ENCODE results near the gene HAS3.
"Not testable (repeated sequence)": the region's sequence is repeated elsewhere in the genome, so short reads cannot be mapped to it uniquely, and the experiment has no call there.

HAS3 gene

DNA sequence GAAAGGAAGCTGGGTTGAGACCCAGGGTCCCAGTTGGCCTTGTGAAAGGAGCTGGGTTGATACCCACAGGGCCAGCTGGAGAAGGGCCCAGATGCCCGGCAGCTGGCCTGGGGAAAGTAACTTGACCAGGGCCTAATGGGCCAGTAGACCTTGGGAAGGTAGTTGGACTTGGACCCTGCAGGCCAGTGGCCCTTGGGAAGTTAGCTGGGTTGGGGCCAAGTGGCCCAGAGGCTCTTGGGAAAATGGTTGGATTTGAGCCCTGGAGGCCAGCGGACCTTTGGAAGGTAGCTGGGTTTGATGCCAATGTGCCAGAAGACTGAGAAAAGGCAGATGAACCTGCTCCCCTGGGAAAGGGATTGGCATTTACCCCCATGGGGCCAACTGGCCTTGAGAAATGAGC, 13.5 kb downstream of the HAS3 start:
- no peak for DNase-seq

DNA sequence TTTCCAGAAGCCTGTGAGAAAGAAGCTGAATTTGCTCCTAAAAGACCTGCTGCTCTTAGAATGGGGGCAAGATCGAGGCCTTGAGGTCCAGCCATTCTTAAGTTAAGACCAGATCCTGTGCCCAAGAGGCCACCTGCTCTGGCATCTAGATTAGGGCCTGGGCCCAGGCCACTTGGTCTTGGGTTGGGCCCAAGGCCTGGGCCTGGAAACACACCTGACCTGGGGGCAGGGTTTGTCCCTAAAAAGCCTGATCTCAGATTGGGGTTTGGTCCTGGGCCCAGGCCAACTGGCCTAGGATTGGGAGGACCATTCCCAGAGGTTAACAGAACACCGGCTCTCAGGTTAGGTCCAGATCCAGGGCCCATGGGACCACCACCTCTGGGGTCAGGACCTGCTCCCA, 14.1 kb downstream of the HAS3 start:
- no peak for DNase-seq

DNA sequence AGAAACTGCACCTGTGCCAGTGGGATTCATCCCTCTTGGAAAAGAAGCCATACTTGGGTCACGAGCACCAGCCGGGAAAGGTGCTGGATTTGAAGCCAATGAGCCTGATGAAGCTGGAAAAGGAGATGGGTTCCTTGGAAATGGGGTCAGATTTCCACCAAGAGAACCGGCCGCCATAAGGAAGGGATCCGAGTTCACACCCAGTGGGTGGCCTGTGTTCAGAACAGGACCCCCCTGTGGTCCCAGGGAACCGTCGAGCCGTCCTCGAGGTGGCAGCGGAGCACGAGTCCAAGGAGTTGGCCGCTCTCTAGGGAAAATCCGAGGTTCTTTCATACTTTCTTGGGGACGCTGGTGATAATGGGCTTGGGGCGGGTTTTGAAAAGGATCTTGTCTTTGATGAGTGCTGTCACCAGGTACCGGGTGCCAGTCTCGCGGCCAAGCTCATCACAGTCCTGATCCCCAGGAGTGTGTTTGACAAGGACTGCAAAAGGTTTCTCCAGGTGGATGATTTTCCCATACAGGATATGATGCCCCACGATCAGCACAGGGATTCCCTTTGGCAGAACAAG, 14.7 kb downstream of the HAS3 start:
- no peak for DNase-seq

DNA sequence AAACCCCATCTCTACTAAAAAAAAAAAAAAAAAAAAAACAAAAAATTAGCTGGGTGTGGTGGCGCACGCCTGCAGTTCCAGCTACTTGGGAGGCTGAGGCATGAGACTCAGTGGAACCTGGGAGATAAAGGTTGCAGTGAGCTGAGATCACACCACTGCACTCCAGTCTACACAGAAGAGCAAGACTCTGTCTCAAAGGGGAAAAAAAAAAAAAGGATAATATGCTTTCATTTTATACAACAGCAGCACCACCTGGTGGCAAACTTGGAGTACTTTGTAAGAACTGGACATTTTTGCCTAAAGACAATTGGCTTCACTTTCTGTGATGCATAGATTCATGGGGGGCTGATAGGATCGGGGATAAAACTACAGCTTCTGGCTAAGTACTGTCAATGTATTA, 18.5 kb downstream of the HAS3 start:
- peak; percentile 62 for DNase-seq

DNA sequence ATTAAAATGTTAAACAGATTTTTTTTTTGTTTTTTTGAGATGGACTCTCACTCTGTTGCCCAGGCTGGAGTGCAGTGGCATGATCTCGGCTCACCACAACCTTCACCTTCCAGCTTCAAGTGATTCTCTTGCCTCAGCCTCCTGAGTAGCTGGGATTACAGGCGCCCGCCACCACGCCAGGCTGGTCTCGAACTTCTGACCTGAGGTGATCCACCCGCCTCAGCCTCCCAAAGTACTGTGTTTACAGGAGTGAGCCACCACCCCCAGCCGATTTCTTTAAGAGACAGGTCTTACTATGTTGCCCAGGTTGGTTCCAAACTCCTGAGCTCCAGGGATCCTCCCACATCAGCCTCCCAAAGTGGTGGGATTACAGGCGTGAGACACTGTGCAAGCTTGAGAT, 19.0 kb downstream of the HAS3 start:
- DNase-seq = not testable (repeated sequence)

DNA sequence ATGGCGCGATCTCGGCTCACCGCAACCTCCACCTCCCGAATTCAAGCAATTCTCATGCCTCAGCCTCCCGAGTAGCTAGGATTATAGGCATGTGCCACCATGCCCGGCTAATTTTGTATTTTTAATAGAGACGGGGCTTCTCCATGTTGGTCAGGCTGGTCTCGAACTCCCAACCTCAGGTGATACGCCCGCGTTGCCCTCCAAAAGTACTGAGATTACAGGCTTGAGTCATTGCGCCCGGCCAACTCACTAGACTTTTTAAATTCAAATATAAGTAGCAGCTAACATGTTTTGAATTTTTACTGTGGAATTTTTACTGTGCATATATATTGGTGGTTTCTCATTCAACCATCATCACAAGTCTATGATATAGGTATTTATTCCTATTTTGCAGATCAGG, 19.5 kb downstream of the HAS3 start:
- not testable (repeated sequence) for DNase-seq

DNA sequence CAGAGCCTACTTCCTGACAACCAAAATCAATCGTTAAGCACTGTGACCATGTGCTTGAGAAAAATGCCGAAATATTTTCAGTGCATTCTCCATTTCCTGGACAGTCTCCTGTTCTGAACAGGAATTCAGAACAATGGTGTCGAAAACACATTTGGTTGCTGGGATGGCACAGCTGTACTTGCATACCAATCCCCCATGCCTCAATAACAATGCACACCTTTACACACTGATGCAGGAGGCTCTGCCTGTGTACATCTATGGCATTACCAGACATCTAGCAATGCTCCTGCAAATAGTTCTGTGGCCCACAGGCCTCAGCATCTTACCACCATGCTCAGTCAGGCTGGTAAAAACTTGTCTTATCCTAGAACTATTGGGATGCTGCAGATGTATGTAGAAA, 20.8 kb downstream of the HAS3 start:
- no peak for DNase-seq

DNA sequence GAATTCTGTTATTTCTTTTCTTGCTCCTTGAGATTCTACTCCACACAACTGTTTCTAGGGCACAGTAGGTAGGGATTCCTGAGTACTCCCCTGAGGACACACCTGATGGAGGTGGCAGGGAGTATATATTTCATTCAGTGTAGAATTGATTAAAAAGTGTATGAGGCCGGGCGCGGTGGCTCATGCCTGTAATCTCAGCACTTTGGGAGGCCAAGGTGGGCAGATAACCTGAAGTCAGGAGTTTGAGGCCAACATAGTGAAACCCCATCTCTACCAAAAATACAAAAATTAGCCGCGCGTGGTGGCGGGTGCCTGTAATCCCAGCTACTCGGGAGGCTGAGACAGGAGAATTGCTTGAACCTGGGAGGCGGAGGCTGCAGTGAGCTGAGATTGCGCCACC, 21.3 kb downstream of the HAS3 start:
- not testable (repeated sequence) for DNase-seq

DNA sequence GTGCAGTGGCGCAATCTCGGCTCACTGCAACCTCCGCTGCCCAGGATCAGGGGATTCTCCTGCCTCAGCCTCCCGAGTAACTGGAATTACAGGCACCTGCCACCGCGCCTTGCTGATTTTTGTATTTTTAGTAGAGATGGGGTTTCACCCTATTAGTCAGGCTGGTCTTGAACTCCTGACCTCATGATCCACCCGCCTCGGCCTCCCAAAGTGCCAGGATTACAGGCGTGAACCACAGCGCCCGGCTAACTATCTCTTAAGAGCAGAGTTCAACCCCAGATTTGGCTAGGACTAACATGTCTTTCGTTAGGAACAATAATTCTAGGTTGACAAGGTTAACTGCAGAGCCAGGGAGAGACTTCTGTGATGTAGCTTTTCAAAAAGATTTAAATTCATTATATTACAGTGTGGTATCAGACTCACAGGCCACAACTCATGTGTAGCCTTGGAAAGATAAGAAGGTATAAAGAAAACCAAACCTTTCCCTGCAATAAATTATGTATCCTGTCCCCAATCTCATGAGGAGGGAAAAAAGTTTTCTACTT, 22.6 kb downstream of the HAS3 start:
- DNase-seq = no peak

DNA sequence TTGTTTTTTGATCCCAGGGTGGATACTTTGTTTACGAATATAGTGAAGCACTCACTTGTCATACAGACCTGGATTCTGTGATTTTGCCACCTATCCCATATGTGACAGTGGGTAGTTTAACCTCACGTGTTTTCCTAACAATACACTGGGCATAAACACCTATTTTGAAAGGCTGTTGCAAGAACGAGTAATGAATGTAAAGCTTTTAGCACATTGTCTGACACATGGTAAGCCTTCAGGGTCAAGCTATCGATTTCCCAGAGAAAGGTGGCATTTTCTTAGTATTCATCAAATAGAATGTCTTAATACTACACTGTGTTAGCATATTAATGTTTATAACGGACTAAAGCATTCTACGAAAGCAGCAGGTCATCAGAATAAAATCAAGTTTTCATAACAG, 25.0 kb downstream of the HAS3 start:
- no peak for DNase-seq

DNA sequence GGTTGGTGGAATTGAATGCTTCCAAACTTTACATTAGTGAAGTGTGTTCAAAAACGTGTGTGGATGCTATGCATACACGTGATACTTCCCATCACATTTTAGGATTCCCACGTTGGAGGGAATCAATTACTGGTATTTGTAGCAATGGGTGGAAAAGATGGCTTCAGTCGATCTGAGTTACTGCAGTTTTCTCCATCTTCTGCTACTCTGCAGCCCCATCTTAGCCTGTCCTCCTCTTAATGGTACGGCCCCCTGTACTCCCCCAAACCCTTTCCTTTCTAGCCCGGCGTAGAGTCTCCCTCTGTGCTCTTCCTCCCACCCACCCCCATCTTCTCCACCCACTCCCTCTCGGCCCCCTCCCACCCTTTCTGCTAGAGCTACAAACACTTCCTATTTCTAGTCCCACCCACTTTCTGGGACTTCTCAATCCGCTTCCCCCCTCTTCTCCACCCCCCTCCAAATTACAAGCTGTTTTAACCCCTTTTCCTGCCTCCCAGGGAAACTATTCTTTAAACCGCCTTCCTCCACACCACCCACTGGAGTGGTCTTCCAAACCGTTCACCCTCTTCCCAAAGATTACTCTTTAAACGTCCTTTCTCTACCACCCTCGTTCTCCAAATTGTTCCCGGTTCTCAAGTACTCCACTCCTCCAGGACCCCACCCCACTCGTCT, 25.9 kb downstream of the HAS3 start:
- no peak for DNase-seq

DNA sequence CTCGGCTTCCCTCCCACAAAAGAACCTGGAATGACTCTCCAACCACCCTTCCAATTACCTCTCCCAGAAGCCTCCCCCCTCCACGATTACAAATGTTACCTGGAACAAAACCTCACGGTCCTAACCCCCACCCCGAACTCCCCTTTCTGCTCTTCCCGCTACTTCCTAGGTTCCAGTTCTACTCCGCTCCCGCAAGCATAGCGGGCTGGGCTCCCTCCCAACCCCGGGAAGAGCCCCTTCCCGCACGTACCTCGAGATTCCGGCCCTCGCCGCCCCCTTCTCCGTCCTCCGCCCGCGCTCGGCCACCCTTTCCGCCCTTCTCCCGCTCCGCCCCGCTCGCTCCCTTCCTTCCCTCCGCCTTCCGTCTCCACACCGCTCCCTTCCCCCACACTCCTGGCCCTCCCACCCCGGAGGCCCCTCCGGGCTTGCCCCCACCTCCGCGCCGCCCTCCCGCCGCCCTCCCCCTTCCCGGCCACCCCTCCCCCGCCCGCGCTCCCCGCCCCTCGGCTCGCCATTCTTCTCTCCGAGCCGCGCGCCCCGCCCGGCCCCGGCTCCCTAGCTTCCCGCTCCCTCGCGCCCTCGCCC, 26.5 kb downstream of the HAS3 start:
- DNase-seq = peak; percentile 80

DNA sequence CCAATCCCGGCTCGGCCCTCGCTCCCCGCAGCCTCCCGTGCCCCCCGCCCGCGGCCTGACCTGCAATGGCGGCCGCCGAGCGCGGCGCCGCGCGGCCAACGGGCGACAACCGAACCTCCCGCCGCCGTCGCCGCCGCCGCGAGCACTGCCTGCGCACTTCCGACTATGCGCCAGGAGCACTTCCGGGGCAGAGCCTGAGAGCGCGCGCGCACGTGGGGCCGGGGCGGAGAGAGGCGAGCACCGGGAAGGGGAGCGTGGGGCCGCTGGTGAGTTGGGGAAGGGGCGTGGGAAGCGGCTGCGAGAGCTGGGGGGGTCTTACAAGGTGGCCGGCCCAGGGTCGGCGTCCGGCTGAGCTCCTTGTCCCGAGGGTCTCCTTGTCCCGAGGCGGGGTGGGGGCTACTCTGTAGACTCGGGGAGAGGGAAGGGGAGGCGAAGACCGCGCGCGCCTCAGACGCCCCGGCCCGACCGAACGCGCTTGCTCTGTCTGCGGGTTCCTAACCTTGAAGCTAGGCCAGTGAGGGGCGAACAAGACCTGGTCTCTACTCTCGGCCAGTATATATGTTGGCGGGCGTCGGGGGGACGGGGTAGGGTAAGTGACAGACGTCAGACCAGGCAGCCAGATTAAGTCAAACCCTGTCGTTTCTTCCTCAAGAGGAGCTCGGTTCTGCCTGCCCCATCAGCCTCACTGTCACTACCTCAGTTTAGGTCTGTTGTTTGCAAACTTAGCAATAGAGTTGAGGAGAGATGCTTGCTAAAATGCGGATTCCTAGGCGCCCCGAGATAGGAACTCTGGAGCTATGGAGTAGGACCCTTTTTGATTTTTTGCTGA, 27.2 kb downstream of the HAS3 start, which contains the start of the genes CHTF8 and UTP4:
Gene CHTF8, minus strand, starts transcription at position 165 of the 829 bp plus-strand sequence. CDS start 11,130 bp downstream, outside the sequence.
Gene UTP4, plus strand, starts transcription at position 226 of the 829 bp plus-strand sequence. CDS start 811 bp downstream, outside the sequence.
- peak; percentile 90 for DNase-seq

DNA sequence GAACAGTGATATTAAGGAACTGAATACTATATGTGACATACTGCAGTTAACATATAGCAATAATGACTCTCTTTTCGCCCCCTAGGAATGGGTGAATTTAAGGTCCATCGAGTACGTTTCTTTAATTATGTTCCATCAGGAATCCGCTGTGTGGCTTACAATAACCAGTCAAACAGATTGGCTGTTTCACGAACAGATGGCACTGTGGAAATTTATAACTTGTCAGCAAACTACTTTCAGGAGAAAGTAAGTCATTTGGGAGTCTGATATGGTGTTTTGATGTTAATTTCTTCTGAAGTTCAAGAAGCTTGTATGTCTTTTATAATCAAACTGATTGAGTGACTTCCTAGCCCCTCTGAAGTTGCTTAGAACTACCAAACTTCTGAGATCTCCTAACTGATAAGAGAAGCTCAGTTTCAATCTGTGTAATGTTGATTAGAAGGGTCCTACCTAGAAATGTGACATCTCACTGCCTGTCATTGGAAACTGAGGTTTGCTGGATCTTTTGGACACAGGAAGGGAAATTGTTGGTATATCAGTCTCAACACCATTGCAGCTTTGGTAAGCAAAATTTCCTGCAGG, 28.0 kb downstream of the HAS3 start:
- no peak for DNase-seq

DNA sequence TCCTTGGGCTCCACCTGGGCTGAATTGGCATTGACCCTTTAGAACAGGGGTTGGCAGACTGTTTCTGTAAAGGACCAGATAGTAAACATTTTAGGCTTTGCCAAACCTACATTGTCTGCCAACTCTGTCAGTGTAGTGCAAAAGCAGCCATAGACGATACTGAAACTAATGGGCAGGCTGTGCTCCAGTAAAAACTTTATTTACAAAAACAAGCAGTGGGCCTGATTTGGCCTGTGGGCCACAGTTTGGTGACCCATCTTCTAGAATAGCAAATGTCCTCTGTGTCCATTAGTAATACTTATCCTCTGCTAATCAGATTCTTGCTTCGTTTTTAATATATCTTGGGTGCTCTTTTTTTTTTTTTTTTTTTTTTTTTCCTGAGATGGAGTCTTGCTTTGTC, 33.2 kb downstream of the HAS3 start:
- no peak for DNase-seq

DNA sequence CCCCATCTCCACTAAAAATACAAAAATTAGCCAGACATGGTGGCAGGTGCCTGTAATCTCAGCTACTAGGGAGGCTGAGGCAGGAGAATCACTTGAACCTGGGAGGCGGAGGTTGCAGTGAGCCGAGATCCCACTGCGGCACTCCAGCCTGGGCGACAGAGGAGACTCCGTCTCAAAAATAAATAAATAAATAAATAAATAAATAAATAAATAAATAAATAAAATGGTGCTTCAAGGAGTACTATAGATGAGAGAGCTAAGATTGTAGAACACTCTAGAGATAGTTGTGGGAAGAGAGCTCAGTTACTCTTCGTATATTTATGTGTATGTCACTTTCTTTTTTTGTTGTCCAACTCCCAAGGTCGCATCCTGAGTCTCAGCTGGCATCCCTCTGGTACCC, 34.0 kb downstream of the HAS3 start:
- not testable (repeated sequence) for DNase-seq

DNA sequence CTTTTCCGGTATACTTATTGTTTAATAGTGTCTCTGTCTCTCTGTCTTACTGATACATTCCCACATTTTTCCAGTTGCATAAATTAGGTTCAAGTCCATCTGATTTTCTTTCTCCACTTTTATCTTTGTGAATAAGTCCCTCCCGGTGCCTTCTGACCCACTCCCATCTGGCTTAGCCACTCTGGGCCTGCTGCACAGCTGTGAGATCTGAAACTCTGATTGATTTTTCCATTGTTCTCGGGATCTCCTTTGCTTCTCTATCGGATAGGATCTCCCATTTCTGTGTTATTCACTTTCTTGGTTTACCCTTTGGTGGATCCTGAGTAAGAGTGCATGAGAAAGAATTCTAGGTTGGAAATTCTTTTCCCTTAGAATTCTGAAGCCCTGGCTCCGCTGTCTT, 35.6 kb downstream of the HAS3 start:
- no peak for DNase-seq

DNA sequence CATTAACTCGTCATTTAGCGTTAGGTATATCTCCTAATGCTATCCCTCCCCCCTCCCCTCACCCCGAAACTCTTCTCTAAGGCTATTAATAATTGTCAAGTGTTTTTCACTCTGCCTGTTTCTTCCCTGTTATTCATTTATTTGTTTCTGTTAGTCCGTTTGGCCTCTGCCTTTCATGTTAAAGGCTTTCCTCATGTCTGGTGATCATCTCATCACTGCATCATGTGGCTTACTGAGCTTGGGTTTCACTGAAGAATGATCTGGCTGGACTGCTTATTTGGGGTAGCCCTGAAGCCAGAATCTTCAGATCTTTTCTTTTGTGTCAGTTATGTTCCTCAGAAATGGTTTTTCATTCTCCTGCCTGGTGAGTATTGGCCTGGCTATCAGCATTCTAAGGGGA, 36.5 kb downstream of the HAS3 start:
- DNase-seq = no peak

DNA sequence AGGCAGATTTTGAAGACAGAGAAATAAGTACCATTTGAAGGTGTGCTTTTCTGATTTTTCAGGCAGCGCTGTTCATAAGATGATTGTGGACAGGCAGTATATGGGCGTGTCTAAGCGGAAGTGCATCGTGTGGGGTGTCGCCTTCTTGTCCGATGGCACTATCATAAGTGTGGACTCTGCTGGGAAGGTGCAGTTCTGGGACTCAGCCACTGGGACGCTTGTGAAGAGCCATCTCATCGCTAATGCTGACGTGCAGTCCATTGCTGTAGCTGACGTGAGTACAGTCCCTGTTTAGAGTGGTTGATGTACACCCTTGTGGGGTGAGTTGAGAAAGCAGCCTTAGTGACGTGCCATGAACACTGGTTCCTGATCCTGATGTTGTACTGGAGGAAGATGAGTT, 37.7 kb downstream of the HAS3 start:
- no peak for DNase-seq

DNA sequence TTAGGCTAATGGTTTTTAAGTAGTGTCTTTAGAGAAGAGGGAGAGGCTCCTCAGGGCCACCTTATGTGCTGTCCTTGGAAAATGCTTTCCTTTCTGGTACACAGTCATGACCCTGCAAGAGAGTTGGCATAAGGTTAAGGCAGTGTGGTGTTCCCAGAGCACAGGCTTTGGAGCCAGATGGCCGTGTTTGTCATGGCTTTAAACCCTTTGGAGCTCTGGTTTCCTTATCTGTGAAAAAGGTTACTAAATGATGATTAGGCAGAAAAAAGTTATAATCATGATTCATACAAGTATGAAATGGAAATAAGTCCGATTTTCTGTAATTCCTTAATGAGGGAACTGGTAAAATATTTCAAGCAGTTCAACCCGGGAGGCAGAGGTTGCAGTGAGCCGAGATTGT, 40.2 kb downstream of the HAS3 start:
- no peak for DNase-seq

DNA sequence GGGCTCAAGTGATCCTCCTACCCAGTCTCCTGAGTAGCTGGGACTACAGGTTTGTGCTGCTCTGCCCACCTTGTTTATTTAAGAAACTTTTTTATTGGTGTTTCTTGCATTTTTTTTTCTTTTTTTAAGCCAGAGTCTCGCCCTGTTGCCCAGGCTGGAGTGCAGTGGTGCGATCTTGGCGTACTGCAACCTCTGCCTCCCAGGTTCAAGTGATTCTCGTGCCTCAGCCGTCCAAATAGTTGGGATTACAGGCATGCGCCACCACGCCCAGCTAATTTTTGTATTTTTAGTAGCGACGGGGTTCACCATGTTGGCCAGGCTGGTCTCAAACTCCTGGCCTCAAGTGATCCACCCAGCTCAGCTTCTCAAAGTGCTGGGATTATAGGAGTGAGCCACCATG, 44.2 kb downstream of the HAS3 start:
- DNase-seq = not testable (repeated sequence)

DNA sequence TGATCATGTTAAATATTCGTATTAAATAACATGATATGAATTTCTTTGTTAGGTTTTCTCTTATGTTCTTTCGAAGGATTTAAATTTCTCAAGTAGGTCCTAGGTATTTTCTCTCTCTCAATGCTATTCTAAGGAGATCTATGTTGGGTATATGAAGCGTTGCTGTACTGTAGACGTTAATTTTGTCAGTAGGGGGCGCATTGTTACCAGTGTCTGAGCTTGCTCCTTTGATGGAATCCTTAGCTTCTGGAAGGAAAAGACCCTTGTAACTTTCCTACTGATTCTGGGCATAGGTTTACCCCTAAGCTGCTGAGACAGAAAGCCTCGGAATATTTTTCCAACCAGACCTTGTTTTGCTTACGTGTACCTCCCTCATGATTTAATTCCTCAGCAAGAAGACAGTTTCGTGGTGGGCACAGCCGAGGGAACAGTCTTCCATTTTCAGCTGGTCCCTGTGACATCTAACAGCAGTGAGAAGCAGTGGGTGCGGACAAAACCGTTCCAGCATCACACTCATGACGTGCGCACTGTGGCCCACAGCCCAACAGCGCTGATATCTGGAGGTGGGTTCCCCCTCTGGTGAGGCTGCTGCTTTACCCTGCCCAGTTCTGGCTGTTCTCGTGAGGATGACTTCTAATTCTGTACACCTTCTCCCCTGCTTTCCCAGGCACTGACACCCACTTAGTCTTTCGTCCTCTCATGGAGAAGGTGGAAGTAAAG, 44.9 kb downstream of the HAS3 start:
- DNase-seq = no peak

Data from stimulated activated CD4-positive, alpha-beta T cell treated with anti-CD3 and anti-CD28 coated beads, Interleukin-4, amount 100 ng/mL, for 1 hour (primary cell).